Neural cell (in vitro differentiated cells): ENCODE data around the gene KIAA1958. TPM values are rescaled to one million over a fixed set of nuclear protein-coding genes. Genes with fewer than 3 reads are reported as not detected.

Experiments used
- H2AFZ ChIP-seq: fragments of 200-600, 300-800 bp; sonication (generic), shearing (Covaris generic); 2 replicates; pipeline ENCODE4 v1.6.0; 2014; ENCODE audit warnings: low read depth, mild to moderate bottlenecking, antibody characterized with exemption, low read length, moderate library complexity
- H3F3A ChIP-seq: fragments of 200-600 bp; shearing (Covaris generic); 2 replicates; pipeline ENCODE4 v1.6.1; 2016; ENCODE audit warnings: mild to moderate bottlenecking, moderate library complexity, mixed read lengths, antibody characterized with exemption, low read length; ENCODE audit not compliant: insufficient read depth, poor library complexity, severe bottlenecking
- H3K27ac ChIP-seq: fragments of 200-600, 300-800 bp; sonication (generic), shearing (Covaris generic); 2 replicates; pipeline ENCODE4 v1.5.1; 2014; ENCODE audit warnings: mild to moderate bottlenecking, low read length, moderate library complexity
- H3K27me3 ChIP-seq: fragments of 300-800, 200-600 bp; sonication (generic), shearing (Covaris generic); 2 replicates; pipeline ENCODE4 v1.6.0; 2014; ENCODE audit warnings: mild to moderate bottlenecking, low read depth, low read length, moderate library complexity; ENCODE audit not compliant: insufficient read depth
- H3K36me3 ChIP-seq: fragments of 300-800, 200-600 bp; sonication (generic), shearing (Covaris generic); 2 replicates; pipeline ENCODE4 v1.5.1; 2014; ENCODE audit warnings: mild to moderate bottlenecking, antibody characterized with exemption, low read length, moderate library complexity; ENCODE audit not compliant: insufficient read depth
- H3K4me2 ChIP-seq: fragments of 300-800, 200-600 bp; sonication (generic), shearing (Covaris generic); 2 replicates; pipeline ENCODE4 v1.6.0; 2014; ENCODE audit warnings: mild to moderate bottlenecking, low read length
- H3K4me3 ChIP-seq: fragments of 300-800, 200-600 bp; sonication (generic), shearing (Covaris generic); 2 replicates; pipeline ENCODE4 v1.5.1; 2014; ENCODE audit warnings: mild to moderate bottlenecking, low read length, moderate library complexity
- H3K79me2 ChIP-seq: fragments of 200-600 bp; shearing (Covaris generic); replicated peaks from 2 replicates; pipeline ENCODE4 v1.6.0; 2014; ENCODE audit warnings: mild to moderate bottlenecking, low read length, moderate library complexity; ENCODE audit not compliant: insufficient read depth
- H3K9ac ChIP-seq: fragments of 300-800, 200-600 bp; sonication (generic), shearing (Covaris generic); 2 replicates; pipeline ENCODE4 v1.6.1; 2016; ENCODE audit warnings: mild to moderate bottlenecking, low read length, mixed read lengths
- H3K9me2 ChIP-seq: fragments of 200-600 bp; shearing (Covaris generic); 2 replicates; pipeline ENCODE4 v1.6.1; 2016; ENCODE audit warnings: mild to moderate bottlenecking, low read length, mixed read lengths; ENCODE audit not compliant: insufficient read depth
- H3K9me3 ChIP-seq: fragments of 200-600, 300-800 bp; sonication (generic), shearing (Covaris generic); 2 replicates; pipeline ENCODE4 v1.6.1; 2016; ENCODE audit warnings: mild to moderate bottlenecking, mixed run types, low read length, moderate library complexity, mixed read lengths
- H4K20me1 ChIP-seq: fragments of 200-600 bp; shearing (Covaris generic); 2 replicates; pipeline ENCODE4 v1.6.1; 2016; ENCODE audit warnings: mild to moderate bottlenecking, mixed run types; ENCODE audit not compliant: insufficient read depth
- CTCF ChIP-seq: fragments of 450-650 bp; IDR thresholded peaks from 2 replicates; pipeline ENCODE4 v1.5.1; 2014; ENCODE audit warnings: antibody characterized with exemption, mild to moderate bottlenecking, moderate library complexity; ENCODE audit not compliant: poor library complexity, severe bottlenecking
- EP300 ChIP-seq: fragments of 450-650 bp; conservative IDR thresholded peaks from 2 replicates; pipeline ENCODE4 v1.6.1; 2014; ENCODE audit warnings: antibody characterized with exemption, mild to moderate bottlenecking, moderate library complexity; ENCODE audit not compliant: poor library complexity, severe bottlenecking
- EZH2 ChIP-seq: fragments of 200-600, 300-800 bp; shearing (Covaris generic), sonication (generic); IDR thresholded peaks from 2 replicates; pipeline ENCODE4 v1.6.1; 2014; ENCODE audit warnings: antibody characterized with exemption, low read length, borderline replicate concordance, mild to moderate bottlenecking; ENCODE audit not compliant: insufficient read depth, poor library complexity, severe bottlenecking
- MXI1 ChIP-seq: fragments of 450-650 bp; conservative IDR thresholded peaks from 2 replicates; pipeline ENCODE4 v1.6.1; 2014; ENCODE audit warnings: antibody characterized with exemption, mild to moderate bottlenecking; ENCODE audit not compliant: poor library complexity, severe bottlenecking
- POLR2AphosphoS5 ChIP-seq: IDR thresholded peaks from 2 replicates; pipeline ENCODE4 v1.6.1; 2012
- RAD21 ChIP-seq: fragments of 450-650 bp; conservative IDR thresholded peaks from 2 replicates; pipeline ENCODE4 v1.6.1; 2014; ENCODE audit warnings: antibody characterized with exemption, mild to moderate bottlenecking, moderate library complexity
- REST ChIP-seq: IDR thresholded peaks from 2 replicates; pipeline ENCODE4 v1.6.1; 2012; ENCODE audit warnings: borderline replicate concordance
- SMC3 ChIP-seq: fragments of 450-650 bp; conservative IDR thresholded peaks from 2 replicates; pipeline ENCODE4 v1.6.1; 2014; ENCODE audit warnings: antibody characterized with exemption, mild to moderate bottlenecking, moderate library complexity; ENCODE audit not compliant: poor library complexity
- TAF1 ChIP-seq: IDR thresholded peaks from 2 replicates; pipeline ENCODE4 v1.6.1; 2012; ENCODE audit warnings: low read depth
- polyA plus RNA-seq: library from polyadenylated mRNA; depleted of rRNA; stranded (reverse); fragments of >200 nt; gene quantifications from 2 replicates; pipeline ENCODE4 v1.2.3, GENCODE V29; 2014

Gene KIAA1958
- polyA plus RNA-seq, 1 donor from 2014 or later = 8.4 TPM

DNA sequence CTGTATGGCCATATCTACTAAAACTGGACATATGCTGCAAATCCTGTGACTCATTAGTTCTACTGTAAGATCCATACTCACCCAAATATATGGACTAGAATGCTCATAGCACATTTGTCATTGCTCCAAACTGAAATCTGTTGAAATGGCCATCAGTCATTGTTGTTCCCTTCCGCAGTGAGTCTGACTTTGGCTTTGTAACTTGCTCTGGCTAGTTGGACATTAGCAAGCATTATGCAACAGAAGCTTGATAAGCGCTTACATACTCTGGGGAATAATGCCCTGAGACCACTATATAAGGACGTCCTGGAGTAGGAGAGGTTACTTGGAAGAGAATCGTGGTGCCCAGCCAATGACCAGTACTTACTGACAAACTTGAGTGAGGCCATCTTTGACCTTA lies 9.0 kb downstream of the KIAA1958 start:
- H3K27ac ChIP-seq = no peak overlapping the region
- H3F3A ChIP-seq = no peaks in the 10 kb centered on the region
- no peaks in the 10 kb centered on the region for H3K9me3 ChIP-seq
- no peaks in the 10 kb centered on the region for H3K36me3 ChIP-seq
- H3K79me2 ChIP-seq = peaks cover 99% of the 10 kb centered on the region
- TF ChIP-seq MXI1 (no peak), TAF1 (no peak), RAD21 (no peak), SMC3 (no peak), CTCF (no peak), POLR2AphosphoS5 (no peak), EP300 (no peak), EZH2 (no peak)
- H3K4me2 ChIP-seq = no peak overlapping the region
- no peak overlapping the region for H3K9ac ChIP-seq
- H3K4me3 ChIP-seq = no peak overlapping the region
- no peaks in the 10 kb centered on the region for H4K20me1 ChIP-seq
- H3K27me3 ChIP-seq = no peaks in the 10 kb centered on the region
- no peaks in the 10 kb centered on the region for H3K9me2 ChIP-seq
- H2AFZ ChIP-seq = no peak overlapping the region

DNA sequence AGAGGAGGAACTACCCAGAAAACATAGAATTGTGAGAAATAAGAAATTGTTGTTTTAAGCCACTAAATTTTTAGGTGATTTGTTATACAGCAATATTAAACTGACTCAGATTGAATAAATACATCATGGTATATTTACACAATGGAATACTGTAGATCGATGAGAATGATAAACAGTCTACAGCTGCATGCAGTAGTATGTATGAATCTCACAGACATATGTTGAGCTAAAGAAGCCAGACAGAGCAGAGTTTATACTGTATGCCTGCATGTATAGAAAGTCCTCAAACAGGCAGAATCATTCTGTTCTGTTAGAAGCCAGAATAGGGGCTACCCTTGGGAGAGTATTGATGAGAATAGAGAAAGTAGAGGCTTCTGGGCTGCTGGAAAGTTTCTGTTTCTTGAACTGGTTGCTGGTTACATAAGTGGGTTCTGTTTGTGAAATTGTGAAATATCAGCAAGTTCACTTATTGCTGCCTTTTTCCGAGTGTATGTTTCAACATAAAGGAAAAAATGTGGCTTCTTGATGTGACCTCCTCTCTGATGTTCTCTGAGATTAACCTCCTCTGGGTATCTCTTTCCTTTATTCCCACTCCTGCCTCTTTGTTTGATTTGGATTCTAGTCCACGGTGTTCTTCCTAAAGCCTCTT lies 9.6 kb downstream of the KIAA1958 start:
- Histone ChIP-seq H3K27me3 (no peaks in the 10 kb centered on the region), H3K9me3 (no peaks in the 10 kb centered on the region), H3K79me2 (peaks cover 99% of the 10 kb centered on the region), H4K20me1 (no peaks in the 10 kb centered on the region), H3K4me2 (no peak overlapping the region), H2AFZ (no peak overlapping the region), H3F3A (no peaks in the 10 kb centered on the region), H3K9me2 (no peaks in the 10 kb centered on the region), H3K9ac (no peak overlapping the region), H3K4me3 (no peak overlapping the region), H3K36me3 (no peaks in the 10 kb centered on the region), H3K27ac (no peak overlapping the region)
- TF ChIP-seq EP300 = no peak
- TF ChIP-seq TAF1 = no peak
- no peak for TF ChIP-seq POLR2AphosphoS5
- no peak for TF ChIP-seq MXI1
- TF ChIP-seq SMC3 = no peak
- TF ChIP-seq RAD21 = no peak
- no peak for TF ChIP-seq EZH2
- no peak for TF ChIP-seq CTCF
- no peak for TF ChIP-seq REST
